Adrenal gland (tissue), 12 donors: ENCODE results near the gene HTRA3. TPM values are rescaled to one million over a fixed set of nuclear protein-coding genes. Genes with fewer than 3 reads are reported as not detected.
A peak's percentile ranks its signal among the peaks of the same experiment; 100 is the strongest.

ENCODE experiments used
- DNase-seq, 7 donors: peaks; one replicate each; pipeline ENCODE4 v3.0.0-alpha.2; 2019 to 2020
- H3K27ac ChIP-seq, 5 donors: fragments of 200-600 bp; sonication (generic) in 4 of 5; 1 replicate in 3 of 5; 2 replicates in 2 of 5; pipeline versions ENCODE4 v1.5.1 to v1.8.0; 2016 to 2020; ENCODE audit warnings: mild to moderate bottlenecking in 1 of 5
- H3K27me3 ChIP-seq: fragments of 200-600 bp; 2 replicates; pipeline ENCODE4 v1.8.0; 2021
- H3K36me3 ChIP-seq, 2 donors: fragments of 200-600 bp; replicated peaks in 1 of 2; 1 replicate in 1 of 2; 2 replicates in 1 of 2; pipeline versions ENCODE4 v1.5.1 to v1.8.0; 2018 to 2022
- H3K4me1 ChIP-seq, 2 donors: fragments of 200-600 bp; replicated peaks in 1 of 2; 1 replicate in 1 of 2; 2 replicates in 1 of 2; pipeline versions ENCODE4 v1.5.1 to v1.8.0; 2018 to 2021
- H3K4me3 ChIP-seq, 4 donors: fragments of 200-600 bp; sonication (generic) in 3 of 4; one replicate each; pipeline ENCODE4 v1.5.1; 2016 to 2018
- H3K9me3 ChIP-seq, 3 donors: fragments of 200-600 bp; sonication (generic) in 1 of 3; replicated peaks in 1 of 3; 1 replicate in 2 of 3; 2 replicates in 1 of 3; pipeline versions ENCODE4 v1.5.1 to v1.8.0; 2016 to 2021
- CTCF ChIP-seq, 6 experiments: fragments of 450-650 bp in 4 of 6; fragments of 200-600 bp in 2 of 6; sonication (generic) in 1 of 6; IDR thresholded peaks; 1 replicate in 5 of 6; 2 replicates in 1 of 6; pipeline versions ENCODE4 v1.5.1 to v1.8.0; 2016 to 2021; ENCODE audit warnings: antibody characterized with exemption in 6 of 6, mild to moderate bottlenecking in 2 of 6, moderate library complexity in 1 of 6
- POLR2A ChIP-seq, 2 donors: fragments of 450-650 bp; IDR thresholded peaks; one replicate each; pipeline ENCODE4 v1.6.1; 2017; ENCODE audit warnings: antibody characterized with exemption in 2 of 2, mild to moderate bottlenecking in 2 of 2, moderate library complexity in 1 of 2
- WGBS, 4 donors: extraction: QIAGEN DNeasy Blood & Tissue Kit in 2 of 4; methylation state at CpG; one replicate each; pipeline versions ENCODE4 v1.1.5 to v1.1.7; 2013 to 2017; 5-methylcytosine and 5-hydroxymethylcytosine counted together
- intact Hi-C, 2 donors: fragments of 100-400 bp; cut with DNase I; formaldehyde crosslinking; loops; one replicate each; pipeline versions ENCODE4 v1.14.1 to v1.15.0; 2022 to 2023
- polyA plus RNA-seq, 3 donors: library from polyadenylated mRNA; stranded (reverse); fragments of 200-250 nt in 2 of 3; fragments of 350-450 nt in 1 of 3; fragmentation: Illumina TruSeq in 1 of 3; extraction: RNeasy Lipid Tissue Mini Kit (QIAGEN cat#74804) in 1 of 3; gene quantifications; one replicate each; pipeline ENCODE4 v1.2.3, GENCODE V29; 2013 to 2014
- total RNA-seq, 9 donors: library from RNA; depleted of rRNA in 4 of 9; stranded (reverse); fragments of >200 nt in 4 of 9; fragments of 120-200 nt in 1 of 9; fragmentation: NEBNext Ultra II Directional in 1 of 9; extraction: Animal tissue kit (Norgen Biotek cat#: 25700) in 1 of 9; gene quantifications; one replicate each; pipeline versions ENCODE4 v1.1.0 to v1.2.4, GENCODE V29; 2013 to 2023
- donor health status: healthy with polysubstance abuse.
- donor health status: Bipolar disorder and iron deficiency.
- donor health status: DM: yes; HTN: yes; CAD: no.
- donor health status: DM: no; HTN: no; CAD: no.
- donor health status: DM: no; HTN: no; CAD: no.
- donor health status: DM: yes; HTN: yes; CAD: no.

HTRA3 gene
- total and polyA plus RNA-seq, 12 donors, result 1.6 to 14.0 (median 4.2) TPM

- DNase-seq, result no peak
- peak overlapping the region in 3 of 5 donors; percentile 45 to 82 (median 76) for H3K27ac ChIP-seq
- no peak overlapping the region for H3K4me3 ChIP-seq
- H3K27me3 ChIP-seq, result no peaks in the 10 kb centered on the region
- no peak for TF ChIP-seq POLR2A (IDR thresholded peaks at IDR 0.05)
- TF ChIP-seq CTCF (IDR thresholded peaks at IDR 0.05), result no peak
- intact Hi-C loops, result no loop called here
- H3K4me1 ChIP-seq, result peaks cover 0 to 5% of the 10 kb centered on the region in 2 donors
- peaks cover 0 to 21% of the 10 kb centered on the region in 2 donors for H3K36me3 ChIP-seq
- no peaks in the 10 kb centered on the region for H3K9me3 ChIP-seq
Measured at GRCh38 chr4:8221985-8222384, 47.6 kb upstream of the HTRA3 start.

- WGBS, 4 donors, result 90 to 93% (median 92%) methylated on average over 11 to 15 of the region's 15 CpGs
- Histone ChIP-seq H3K27ac (peak overlapping the region in 2 of 5 donors; percentile 76 to 82), H3K36me3 (peaks cover 0 to 21% of the 10 kb centered on the region in 2 donors), H3K9me3 (no peaks in the 10 kb centered on the region), H3K4me3 (no peak overlapping the region), H3K27me3 (no peaks in the 10 kb centered on the region), H3K4me1 (peaks cover 0 to 8% of the 10 kb centered on the region in 2 donors)
- TF ChIP-seq POLR2A (IDR thresholded peaks at IDR 0.05) (no peak), CTCF (IDR thresholded peaks at IDR 0.05) (no peak)
- intact Hi-C loops, result no loop called here
- DNase-seq, result no peak
Measured at GRCh38 chr4:8222609-8223388, 46.8 kb upstream of the HTRA3 start.

- H3K4me3 ChIP-seq, result no peak overlapping the region
- TF ChIP-seq CTCF (IDR thresholded peaks at IDR 0.05), result no peak
- no peak for TF ChIP-seq POLR2A (IDR thresholded peaks at IDR 0.05)
- H3K4me1 ChIP-seq, result peaks cover 9 to 19% of the 10 kb centered on the region in 2 donors
- no peaks in the 10 kb centered on the region for H3K27me3 ChIP-seq
- DNase-seq, result no peak
- peaks cover 0 to 17% of the 10 kb centered on the region in 2 donors for H3K36me3 ChIP-seq
- H3K9me3 ChIP-seq, result no peaks in the 10 kb centered on the region
- no peak overlapping the region for H3K27ac ChIP-seq
- intact Hi-C loops, result no loop called here
- 86 to 91% (median 89%) methylated on average over 12 of the region's 12 CpGs for WGBS, 4 donors
Measured at GRCh38 chr4:8224267-8224974, 45.1 kb upstream of the HTRA3 start.

GRCh38 chr4:8224975-8225625 lies 44.5 kb upstream of the HTRA3 start:
- 67 to 77% (median 76%) methylated on average over 7 to 12 of the region's 12 CpGs for WGBS, 4 donors
- intact Hi-C loops, result no loop called here
- Histone ChIP-seq H3K9me3 (no peaks in the 10 kb centered on the region), H3K4me1 (peaks cover 9 to 19% of the 10 kb centered on the region in 2 donors), H3K36me3 (peaks cover 0 to 12% of the 10 kb centered on the region in 2 donors), H3K27me3 (no peaks in the 10 kb centered on the region), H3K4me3 (no peak overlapping the region), H3K27ac (no peak overlapping the region)
- DNase-seq, result no peak
- TF ChIP-seq POLR2A (IDR thresholded peaks at IDR 0.05) (no peak), CTCF (IDR thresholded peaks at IDR 0.05) (no peak)
